ENCODE results near the gene TLX2.

TLX2 gene

GRCh38 chr2:74504591-74504990 lies 9.7 kb upstream of the TLX2 start:
- no peaks in the 10 kb centered on the region for H4K20me1 ChIP-seq (ENCODE audit: insufficient read depth, low read length)
- peaks cover 10% of the 10 kb centered on the region for H3K27me3 ChIP-seq (replicated peaks; ENCODE audit: insufficient read depth, low read length)
- H3F3A ChIP-seq (ENCODE audit: insufficient read depth, low read length): 0 out of 2 replicates have a peak, but pooled peaks cover 14% of the 10 kb centered on the region
- H3K9me3 ChIP-seq (replicated peaks; ENCODE audit: insufficient read depth, low read length): no peaks in the 10 kb centered on the region
- TF ChIP-seq CTCF (IDR thresholded peaks at IDR 0.05; ENCODE audit: low read length) (no peak), EZH2phosphoT487 (IDR thresholded peaks at IDR 0.05; ENCODE audit: low read length) (no peak), EZH2 (optimal IDR thresholded peaks at IDR 0.05; ENCODE audit: low read depth, low read length) (no peak)
- H3K36me3 ChIP-seq (replicated peaks; ENCODE audit: insufficient read depth, low read length): no peaks in the 10 kb centered on the region
- no peaks in the 10 kb centered on the region for H3K9me2 ChIP-seq (replicated peaks; ENCODE audit: insufficient read depth, low read length)
- H3K9ac ChIP-seq (ENCODE audit: low read length): no peak overlapping the region
- no peak overlapping the region for H3K4me3 ChIP-seq (ENCODE audit: low read length)
- DNase-seq: no peak
- H3K27ac ChIP-seq (ENCODE audit: low read length): no peak overlapping the region
- no peak overlapping the region for H2AFZ ChIP-seq (ENCODE audit: low read length)
- peaks cover 14% of the 10 kb centered on the region for H3K4me1 ChIP-seq (ENCODE audit: low read length)
- peaks cover 13% of the 10 kb centered on the region for H3K79me2 ChIP-seq (ENCODE audit: low read length)
- no peak overlapping the region for H3K4me2 ChIP-seq (ENCODE audit: low read depth, low read length)

- H3K4me2 ChIP-seq (ENCODE audit: low read depth, low read length): 0 out of 2 replicates have a peak overlapping the region, but pooled peaks have one; percentile 10
- no peaks in the 10 kb centered on the region for H3K36me3 ChIP-seq (replicated peaks; ENCODE audit: insufficient read depth, low read length)
- H3K9me2 ChIP-seq (replicated peaks; ENCODE audit: insufficient read depth, low read length): no peaks in the 10 kb centered on the region
- 0 out of 2 replicates have a peak, but pooled peaks cover 14% of the 10 kb centered on the region for H3F3A ChIP-seq (ENCODE audit: insufficient read depth, low read length)
- peaks cover 13% of the 10 kb centered on the region for H3K79me2 ChIP-seq (ENCODE audit: low read length)
- H3K27me3 ChIP-seq (replicated peaks; ENCODE audit: insufficient read depth, low read length): peaks cover 14% of the 10 kb centered on the region
- no peaks in the 10 kb centered on the region for H4K20me1 ChIP-seq (ENCODE audit: insufficient read depth, low read length)
- H3K4me3 ChIP-seq (ENCODE audit: low read length): no peak overlapping the region
- peaks cover 14% of the 10 kb centered on the region for H3K4me1 ChIP-seq (ENCODE audit: low read length)
- TF ChIP-seq EZH2phosphoT487 (IDR thresholded peaks at IDR 0.05; ENCODE audit: low read length) (no peak), CTCF (IDR thresholded peaks at IDR 0.05; ENCODE audit: low read length) (no peak), EZH2 (optimal IDR thresholded peaks at IDR 0.05; ENCODE audit: low read depth, low read length) (no peak)
- H3K9ac ChIP-seq (ENCODE audit: low read length): no peak overlapping the region
- H2AFZ ChIP-seq (ENCODE audit: low read length): no peak overlapping the region
- DNase-seq: no peak
- H3K27ac ChIP-seq (ENCODE audit: low read length): no peak overlapping the region
- no peaks in the 10 kb centered on the region for H3K9me3 ChIP-seq (replicated peaks; ENCODE audit: insufficient read depth, low read length)
Observed at GRCh38 chr2:74505448-74506246, 8.6 kb upstream of the TLX2 start.

- Histone ChIP-seq H3K4me2 (ENCODE audit: low read depth, low read length) (peak within 1 kb of the TSS; percentile 97), H3K36me3 (replicated peaks; ENCODE audit: insufficient read depth, low read length) (no peaks in the 10 kb centered on the region), H3K79me2 (ENCODE audit: low read length) (peaks cover 13% of the 10 kb centered on the region), H2AFZ (ENCODE audit: low read length) (peak within 1 kb of the TSS; percentile 98), H3K4me1 (ENCODE audit: low read length) (peaks cover 14% of the 10 kb centered on the region), H3K9me2 (replicated peaks; ENCODE audit: insufficient read depth, low read length) (no peaks in the 10 kb centered on the region), H3F3A (ENCODE audit: insufficient read depth, low read length) (0 out of 2 replicates have a peak, but pooled peaks cover 11% of the 10 kb centered on the region), H3K4me3 (ENCODE audit: low read length) (peak within 1 kb of the TSS; percentile 89), H4K20me1 (ENCODE audit: insufficient read depth, low read length) (no peaks in the 10 kb centered on the region), H3K27ac (ENCODE audit: low read length) (peak within 1 kb of the TSS; percentile 81), H3K9ac (ENCODE audit: low read length) (peak within 1 kb of the TSS; percentile 96), H3K9me3 (replicated peaks; ENCODE audit: insufficient read depth, low read length) (no peaks in the 10 kb centered on the region), H3K27me3 (replicated peaks; ENCODE audit: insufficient read depth, low read length) (peaks cover 24% of the 10 kb centered on the region)
- peak; percentile 98 for DNase-seq
- TF ChIP-seq EZH2phosphoT487 (IDR thresholded peaks at IDR 0.05; ENCODE audit: low read length) (no peak), CTCF (IDR thresholded peaks at IDR 0.05; ENCODE audit: low read length) (peak; percentile 43)
Observed at GRCh38 chr2:74507145-74507925, 6.9 kb upstream of the TLX2 start, which contains the start of gene PCGF1. Gene PCGF1, minus strand, starts transcription at chr2:74507695. Its CDS starts 27 bp downstream, at chr2:74507668.
